COR-L47 (cell line): ENCODE data around the gene HEG1.
A peak's percentile ranks its signal among the peaks of the same experiment; 100 is the strongest.

Experiments
- DNase-seq: peaks from one replicate; lab custom pipeline; 2025; lab: John Stamatoyannopoulos, UW

The HEG1 gene

GRCh38 chr3:124942613-124943012 is 113.2 kb downstream of the HEG1 start:
- DNase-seq, result no peak

DNA sequence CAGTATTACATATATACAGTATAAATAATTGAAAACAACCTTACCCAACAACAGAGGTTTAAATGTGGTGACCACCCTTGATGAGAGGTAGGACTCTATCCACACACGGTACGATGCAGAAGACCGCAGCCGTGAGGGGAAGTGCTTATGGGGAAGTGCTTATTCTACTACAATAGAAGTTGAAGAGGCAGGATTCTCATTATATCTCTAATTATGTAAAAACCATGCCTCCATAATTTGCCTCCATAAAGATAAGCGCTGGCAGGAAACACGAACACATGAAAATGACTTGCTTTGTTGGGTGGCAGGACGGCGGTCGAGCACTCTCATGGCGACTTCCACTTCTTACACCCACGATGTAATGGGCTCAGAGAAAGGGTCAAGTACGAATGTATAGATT is 114.0 kb downstream of the HEG1 start:
- DNase-seq, result no peak

DNA sequence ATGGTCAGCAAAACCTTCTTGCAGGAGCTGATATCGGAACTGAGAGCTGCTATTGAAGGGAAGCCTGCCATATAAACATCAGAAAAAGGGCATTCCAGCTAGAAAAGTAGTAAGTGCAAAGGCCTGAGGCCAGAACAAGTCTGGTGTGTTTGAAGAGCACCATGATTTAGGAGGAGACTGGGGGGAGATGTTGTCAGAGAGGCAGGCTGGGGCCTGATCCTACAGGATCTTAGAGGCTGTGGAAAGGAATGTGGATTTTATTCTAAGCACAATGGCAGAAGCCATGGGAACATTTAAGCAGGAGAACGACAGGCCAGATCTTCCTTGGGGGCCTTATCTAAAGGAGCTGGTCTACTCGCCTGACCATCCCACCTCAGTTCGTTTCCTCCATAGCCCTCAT is 116.1 kb downstream of the HEG1 start:
- DNase-seq, result no peak

- DNase-seq, result no peak
Measured at GRCh38 chr3:124938896-124939295, 116.9 kb downstream of the HEG1 start.

DNA sequence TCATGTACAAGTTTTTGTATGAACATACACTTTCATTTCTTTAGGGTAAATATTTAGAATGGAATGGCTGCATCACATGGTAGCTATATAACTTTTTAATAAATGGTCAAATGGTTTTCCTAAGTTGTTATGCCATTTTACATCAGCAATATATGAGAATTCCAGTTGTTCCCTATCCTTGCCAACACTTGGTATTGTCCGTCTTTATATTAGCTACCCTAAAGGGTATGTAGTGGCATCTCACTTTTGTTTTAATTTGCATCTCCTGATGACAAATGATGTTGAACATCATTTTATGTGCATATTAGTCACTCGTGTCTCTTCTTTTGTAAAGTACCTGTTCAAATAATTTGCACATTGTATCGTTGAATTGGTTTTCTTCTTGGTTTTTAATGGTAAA is 118.7 kb downstream of the HEG1 start:
- DNase-seq, result no peak

DNA sequence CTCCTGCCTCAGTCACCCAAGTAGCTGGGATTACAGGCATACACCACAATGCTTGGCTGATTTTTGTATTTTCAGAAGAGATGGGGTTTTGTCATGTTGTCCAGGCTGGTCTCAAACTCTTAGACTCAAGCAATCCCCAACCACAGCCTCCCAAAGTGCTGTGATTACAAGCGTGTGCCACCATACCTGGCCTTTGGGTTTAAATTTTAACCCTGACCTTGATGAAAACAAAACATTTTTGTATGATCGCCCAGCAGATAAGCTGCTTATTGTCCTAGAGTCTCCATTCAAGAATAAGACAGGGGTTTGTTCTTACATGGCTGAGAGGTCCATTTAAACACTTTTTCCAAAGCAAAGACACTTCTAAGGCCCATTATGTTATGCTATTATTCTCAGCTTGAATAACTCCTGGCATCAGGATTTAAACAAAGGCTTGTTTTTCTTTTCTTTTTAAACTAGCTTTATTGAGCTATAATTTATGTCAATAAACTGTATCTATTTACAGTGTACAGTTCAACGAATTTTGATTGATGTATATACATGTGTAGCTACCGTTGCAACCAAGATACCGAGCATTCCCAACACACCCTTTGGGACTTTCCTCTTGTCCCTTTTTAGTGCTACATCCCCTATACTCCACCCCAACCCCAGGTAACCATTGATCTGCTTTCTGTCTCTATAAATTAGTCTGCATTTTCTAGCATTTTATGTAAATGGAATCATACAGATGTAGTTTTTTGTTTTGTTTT is 119.8 kb downstream of the HEG1 start:
- DNase-seq, result no peak

- no peak for DNase-seq
Measured at GRCh38 chr3:124935264-124935663, 120.5 kb downstream of the HEG1 start.

- DNase-seq, result no peak
Measured at GRCh38 chr3:124934577-124934976, 121.2 kb downstream of the HEG1 start, which contains the start of gene MUC13. Gene MUC13, minus strand, starts transcription at chr3:124934751. Its CDS starts 39 bp downstream, at chr3:124934712.

DNA sequence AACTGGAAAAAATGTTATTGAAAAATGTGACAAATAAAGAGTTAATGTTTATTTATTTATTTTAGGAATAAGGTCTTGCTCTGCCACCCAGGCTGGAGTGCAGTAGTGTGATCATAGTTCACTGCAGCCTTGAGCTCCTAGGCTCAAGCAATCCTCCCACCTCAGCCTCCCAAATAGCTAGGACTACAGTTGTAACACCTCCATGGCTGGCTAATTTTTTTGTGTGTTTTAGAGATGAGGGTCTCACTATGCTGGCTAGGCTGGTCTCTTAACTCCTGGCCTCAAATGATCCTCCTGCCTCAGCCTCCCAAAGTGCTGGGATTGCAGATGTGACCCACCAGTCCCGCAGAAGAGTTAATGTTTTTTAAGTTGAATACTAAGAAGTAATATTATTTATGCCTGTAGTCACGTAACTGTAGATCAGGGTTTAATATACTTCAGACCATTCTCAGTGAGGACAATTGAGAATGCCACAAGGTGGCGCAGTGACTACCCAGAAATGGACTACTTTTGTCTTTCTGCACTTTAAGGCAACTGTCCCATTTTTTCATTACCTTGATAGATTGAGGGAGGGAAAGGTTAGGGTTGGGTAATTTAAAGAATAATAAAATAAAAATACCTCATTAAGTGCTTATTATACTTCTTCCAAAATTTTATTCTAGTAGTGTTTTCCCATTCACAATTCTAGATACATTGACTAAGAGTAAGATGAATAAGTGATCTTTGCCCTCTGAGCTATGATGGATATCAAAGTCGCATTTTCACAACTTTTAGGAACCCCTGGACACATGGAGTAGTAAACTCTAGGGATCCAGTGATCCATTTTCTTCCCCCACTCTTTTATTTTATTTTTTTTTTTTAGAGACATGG is 127.2 kb downstream of the HEG1 start:
- DNase-seq, result peak; percentile 70

- DNase-seq, result no peak
Measured at GRCh38 chr3:124927574-124928045, 128.2 kb downstream of the HEG1 start.

DNA sequence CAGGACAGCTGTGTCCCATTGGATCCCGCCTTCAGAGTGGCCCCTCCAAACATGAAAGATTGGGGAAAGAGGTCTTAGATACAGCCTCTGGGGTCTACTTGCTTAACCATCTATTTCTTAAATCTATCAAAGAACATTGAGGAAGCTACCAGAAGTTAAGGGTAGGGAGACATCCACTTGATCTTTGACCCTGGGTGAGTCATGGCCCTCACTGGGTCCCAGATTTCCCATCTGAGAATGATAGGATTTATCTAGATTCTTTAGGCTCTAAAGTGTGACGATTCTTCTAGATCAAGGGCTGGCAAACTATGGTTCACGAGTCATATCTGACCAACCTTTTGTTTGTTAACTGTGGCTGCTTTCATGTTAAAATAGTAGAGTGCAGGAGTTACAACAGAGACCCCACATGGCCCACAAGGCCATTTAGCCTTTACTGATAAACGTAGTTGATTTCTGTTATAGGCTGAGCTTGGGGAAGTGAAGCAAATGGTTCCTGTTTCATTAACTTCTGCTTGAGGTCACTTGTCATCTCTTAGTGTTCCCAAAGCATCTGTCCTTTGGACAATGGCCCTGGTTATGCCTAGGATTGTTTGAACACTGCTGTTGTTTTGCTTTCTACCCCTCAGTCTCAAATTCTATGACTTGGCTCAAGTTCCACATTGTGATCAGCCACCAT is 129.2 kb downstream of the HEG1 start:
- DNase-seq, result no peak

DNA sequence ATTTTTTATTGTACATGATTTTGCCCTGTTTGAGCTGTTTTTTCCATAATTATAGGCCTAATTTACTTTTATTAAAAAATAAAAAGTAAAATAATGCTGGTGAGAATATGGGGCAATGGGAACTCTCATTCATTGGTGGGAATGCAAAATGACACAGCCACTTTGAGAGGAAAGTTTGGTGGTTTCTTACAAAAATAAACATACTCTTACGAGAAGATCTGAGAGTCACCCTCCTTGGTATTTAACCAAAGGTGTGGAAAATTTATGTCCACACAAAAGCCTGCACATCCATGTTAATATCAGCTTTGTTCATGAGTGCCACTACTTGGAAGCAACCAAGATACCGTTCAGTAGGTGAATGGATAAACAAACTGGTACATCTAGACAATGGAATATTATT is 131.1 kb downstream of the HEG1 start:
- DNase-seq, result no peak

GRCh38 chr3:124923833-124924232 is 132.0 kb downstream of the HEG1 start:
- DNase-seq, result no peak

DNA sequence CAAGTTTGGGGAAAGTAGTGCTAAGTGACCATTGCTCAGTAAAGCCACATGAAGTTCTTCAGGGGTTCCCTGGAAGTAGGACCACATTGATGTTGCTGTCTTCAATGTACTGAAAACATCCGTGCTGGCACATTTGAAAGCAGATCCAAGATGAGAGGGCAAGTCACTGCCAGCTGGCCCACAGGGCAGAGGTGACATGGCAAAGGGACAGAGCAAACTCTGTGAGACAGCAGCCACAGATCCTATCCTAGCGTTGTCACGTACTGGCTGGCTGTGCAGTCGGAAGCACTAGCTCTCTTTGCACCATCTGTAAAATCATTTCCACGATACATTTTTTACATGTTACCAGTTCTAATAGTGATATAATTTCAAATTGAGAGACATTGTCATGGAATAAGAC is 135.1 kb downstream of the HEG1 start:
- no peak for DNase-seq

- DNase-seq, result no peak
Measured at GRCh38 chr3:124919756-124920155, 136.0 kb downstream of the HEG1 start.

DNA sequence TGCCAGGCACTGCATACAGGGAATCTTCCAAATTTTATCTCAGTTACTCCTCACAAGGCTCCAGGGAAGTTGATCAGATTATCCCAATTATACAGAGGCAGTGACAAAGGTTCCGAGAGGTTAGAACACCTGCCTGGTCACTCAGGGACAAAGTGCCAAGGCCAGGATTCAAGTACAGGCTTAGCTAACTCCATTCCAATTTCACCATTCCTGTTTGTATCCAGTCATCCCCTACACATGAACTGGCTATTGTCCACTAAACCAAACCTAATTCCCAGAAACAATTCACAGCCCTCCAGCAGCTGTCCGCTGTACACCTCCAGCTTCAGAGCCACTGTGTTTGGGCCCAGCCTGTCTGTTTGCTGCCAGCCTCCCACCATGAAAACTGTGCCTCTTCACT is 137.3 kb downstream of the HEG1 start:
- no peak for DNase-seq

DNA sequence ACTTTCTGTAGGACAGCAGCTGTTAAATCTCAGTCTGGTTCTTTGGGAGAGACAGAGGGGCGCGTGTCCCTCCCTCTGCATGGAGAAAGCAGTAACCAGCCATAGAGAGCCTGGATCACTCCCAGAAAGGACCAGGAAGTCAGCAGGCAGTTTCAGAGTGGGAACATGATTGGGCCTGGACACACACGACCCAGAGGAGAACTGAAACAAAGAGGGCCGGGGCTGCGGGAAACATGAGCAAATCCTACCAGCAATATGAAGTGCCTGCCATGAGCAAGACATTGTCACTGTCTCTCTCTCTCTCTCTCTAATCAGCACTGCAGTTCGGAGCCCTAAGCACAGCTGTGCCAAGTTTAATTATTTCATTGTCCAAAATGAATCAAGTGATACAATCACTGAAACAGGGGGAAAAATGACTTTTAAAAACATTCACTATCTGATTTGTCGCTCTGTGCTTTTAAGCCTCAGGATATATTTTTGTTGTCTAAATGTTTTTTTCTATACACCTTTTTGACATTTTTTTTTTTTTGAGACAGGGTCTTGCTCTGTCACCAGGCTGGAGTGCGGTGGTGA is 138.9 kb downstream of the HEG1 start:
- DNase-seq, result no peak
